ENCODE results near the gene SLC29A3. TPM values are rescaled to one million over a fixed set of nuclear protein-coding genes. Genes with fewer than 3 reads are reported as not detected.

The SLC29A3 gene
- total and polyA plus RNA-seq, 2 of the 8 experiments (the other 6 are each of a cell fraction or from before 2014, with no cell fraction given), result 14.0 to 24.6 TPM

DNA sequence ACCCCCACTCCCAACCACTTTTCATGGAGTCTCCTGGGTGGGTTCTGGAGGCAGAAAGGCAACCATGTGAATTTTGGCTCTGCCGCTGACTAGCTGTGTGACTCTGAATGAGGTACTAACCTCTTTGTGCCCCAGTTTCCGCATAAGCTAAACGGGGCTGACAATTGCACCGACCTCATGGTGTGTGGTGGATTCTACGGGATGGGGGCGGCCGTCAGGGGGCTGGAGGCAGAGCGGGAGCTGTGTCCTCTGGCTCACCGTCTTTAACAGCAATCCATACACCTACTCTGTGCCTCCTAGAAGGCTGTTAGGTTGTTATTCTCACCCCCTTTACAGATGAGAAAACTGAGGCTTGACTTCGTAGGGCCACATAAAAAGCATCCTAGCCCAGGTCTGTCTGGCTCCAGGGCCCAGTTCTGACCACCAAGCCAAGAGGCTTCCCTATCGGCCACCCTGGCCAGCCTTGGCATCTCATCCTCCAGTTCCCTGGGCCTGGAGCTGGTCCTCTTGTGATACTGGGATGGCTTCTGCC lies 4.3 kb upstream of the SLC29A3 start:
- peak overlapping the region; percentile 35 to 64; a peak in 3 of 4 replicates for H3K4me2 ChIP-seq (ENCODE audit: insufficient read depth in 1 of 2, low read depth in 2 of 2, low read length in 2 of 2)
- ChIA-PET POLR2A (ENCODE audit: partially characterized antibody) (interaction anchor here (1.0 to 1.4 kb wide), 2 partner anchors 8 to 12 kb away, joined by 3 read pairs; no protein-coding TSS in a partner anchor), CTCF (ENCODE audit: partially characterized antibody) (interaction anchor here (0.7 to 22.4 kb wide), 51 partner anchors 11 to 1376 kb away, joined by 3 to 401 read pairs (median 5); no protein-coding TSS in a partner anchor)
- H3K36me3 ChIP-seq (ENCODE audit: control insufficient read depth in 2 of 4, insufficient read depth in 4 of 4, low read length in 3 of 4), result no peaks in the 10 kb centered on the region
- H3K18ac ChIP-seq (ENCODE audit: extremely low read depth, low read length), result peak overlapping the region; percentile 95
- WGBS, 2 experiments (ENCODE audit: extremely low coverage in 1 of 2, insufficient coverage in 1 of 2, insufficient read length in 1 of 2, insufficient replicate concordance in 2 of 2, low coverage in 1 of 2, low lambda C conversion rate in 2 of 2, missing lambda C conversion rate in 1 of 2), result 49% methylated on average over 11 of the region's 11 CpGs; no CpG with 5 or more reads in 1 of the 2 experiments
- H2AFZ ChIP-seq (ENCODE audit: low read length), result peak overlapping the region; percentile 99
- peak overlapping the region; percentile 5 to 55 (median 18); a peak in 4 of 8 replicates for H3K4me3 ChIP-seq (ENCODE audit: extremely low read depth in 1 of 4, insufficient read depth in 2 of 4, low read depth in 3 of 4, low read length in 4 of 4)
- peaks cover 0 to 12% (median 3%) of the 10 kb centered on the region in 4 experiments; a peak in 4 of 7 replicates for H3K27me3 ChIP-seq (replicated peaks in 1 of 4; ENCODE audit: control insufficient read depth in 3 of 4, extremely low read depth in 1 of 4, insufficient read depth in 3 of 4, low read length in 3 of 4)
- H2BK5ac ChIP-seq (ENCODE audit: low read depth, low read length), result no peak overlapping the region; the same call in 1 of the 2 replicates
- no peak overlapping the region for H3K23ac ChIP-seq (ENCODE audit: insufficient read length)
- no peak overlapping the region for H3K14ac ChIP-seq (ENCODE audit: insufficient read length)
- peak overlapping the region; percentile 36 for H2BK120ac ChIP-seq (replicated peaks; ENCODE audit: low read depth, low read length)
- no peaks in the 10 kb centered on the region for H3K9me3 ChIP-seq (ENCODE audit: insufficient read depth in 2 of 2, low read depth in 1 of 2, low read length in 1 of 2)
- H3K4me1 ChIP-seq (replicated peaks in 1 of 4; ENCODE audit: control insufficient read depth in 3 of 4, insufficient read depth in 4 of 4, low read length in 3 of 4), result peaks cover 2 to 7% (median 3%) of the 10 kb centered on the region in 4 experiments; a peak in 4 of 7 replicates
- H3K23me2 ChIP-seq (ENCODE audit: low read depth, low read length), result no peaks in the 10 kb centered on the region
- peak; percentile 48; the same call in 1 of the 2 replicates for TF ChIP-seq KDM1A (IDR thresholded peaks at IDR 0.05; ENCODE audit: borderline replicate concordance, low read length)
- peak; percentile 8 for TF ChIP-seq ASH2L (IDR thresholded peaks at IDR 0.05; ENCODE audit: low read length)
- TF ChIP-seq CREB1 (IDR thresholded peaks at IDR 0.05), result no peak
- peak in 1 of 2 experiments; percentile 63 for DNase-seq (ENCODE audit: low read depth in 1 of 2, low spot score in 2 of 2)
- H4K8ac ChIP-seq (ENCODE audit: extremely low read depth, insufficient read depth, low read length), result peak overlapping the region; percentile 78
- peak overlapping the region; percentile 58 for H4K5ac ChIP-seq (ENCODE audit: insufficient read length, low read depth, low read length)
- no peak overlapping the region for H3K27ac ChIP-seq (ENCODE audit: low read depth, low read length)
- no peak overlapping the region for H3K56ac ChIP-seq (replicated peaks; ENCODE audit: insufficient read length, low read depth, low read length)
- H3K79me2 ChIP-seq (ENCODE audit: control insufficient read depth in 1 of 2, insufficient read depth in 2 of 2, low read length in 2 of 2), result no peaks in the 10 kb centered on the region
- H3K9ac ChIP-seq (replicated peaks in 1 of 4; ENCODE audit: extremely low read depth in 1 of 4, low read depth in 3 of 4, low read length in 3 of 4), result no peak overlapping the region
- H2BK12ac ChIP-seq (ENCODE audit: low read depth, low read length), result peak overlapping the region; percentile 50; the same call in 1 of the 2 replicates
- no peak overlapping the region for H2AK5ac ChIP-seq (ENCODE audit: low read depth, low read length)
- H3K79me1 ChIP-seq (ENCODE audit: low read depth, low read length), result no peaks in the 10 kb centered on the region
- FAIRE-seq, result no peak
- H3K4ac ChIP-seq (replicated peaks; ENCODE audit: insufficient read length, low read depth, low read length), result no peak overlapping the region
- no peaks in the 10 kb centered on the region for H4K20me1 ChIP-seq (replicated peaks in 1 of 2; ENCODE audit: control insufficient read depth in 1 of 2, insufficient read depth in 2 of 2, low read length in 2 of 2)
- H2BK15ac ChIP-seq (ENCODE audit: low read length), result peak overlapping the region; percentile 81
- peak overlapping the region; percentile 83 for H4K91ac ChIP-seq (replicated peaks; ENCODE audit: insufficient read length, low read length)
- H2BK20ac ChIP-seq (ENCODE audit: low read length), result no peak overlapping the region

Data from H1 (cell line).